ENCODE measurements around the gene UNC13D. TPM values are rescaled to one million over a fixed set of nuclear protein-coding genes. Genes with fewer than 3 reads are reported as not detected.
"Not testable (repeated sequence)": the region's sequence is repeated elsewhere in the genome, so short reads cannot be mapped to it uniquely, and the experiment has no call there.

UNC13D gene
- total and polyA plus RNA-seq, 7 experiments from 2014 or later = 44.5 to 201 (median 149) TPM

DNA sequence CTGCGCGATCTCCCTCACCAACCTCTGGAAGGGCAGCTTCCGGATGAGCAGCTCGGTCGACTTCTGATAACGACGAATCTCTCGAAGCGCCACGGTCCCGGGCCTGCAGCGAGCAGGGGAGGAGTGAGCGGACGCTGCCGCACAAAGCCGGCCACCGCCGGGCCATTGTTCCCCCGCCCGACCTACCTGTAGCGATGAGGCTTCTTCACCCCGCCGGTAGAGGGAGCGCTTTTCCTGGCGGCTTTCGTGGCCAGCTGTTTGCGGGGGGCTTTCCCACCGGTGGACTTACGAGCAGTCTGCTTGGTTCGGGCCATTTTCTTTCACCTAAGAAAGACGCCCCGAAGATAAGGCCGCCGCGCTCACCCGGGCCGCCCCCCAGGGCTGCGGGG is 65.3 kb downstream of the UNC13D start:
- Histone ChIP-seq H3K4me1 (ENCODE audit: control insufficient read depth in 2 of 2, insufficient read depth in 2 of 2, low read length in 2 of 2) (peaks cover 27 to 31% of the 10 kb centered on the region in 2 donors), H3K4me3 (ENCODE audit: low read length) (peak overlapping the region; percentile 85), H3K36me3 (ENCODE audit: control insufficient read depth in 2 of 3, insufficient read depth in 3 of 3, low read length in 3 of 3) (peaks cover 14 to 31% (median 23%) of the 10 kb centered on the region in 3 experiments), H3K27ac (ENCODE audit: low read depth, low read length) (peak overlapping the region; percentile 98), H3K9me3 (ENCODE audit: control insufficient read depth in 2 of 3, low read length in 3 of 3) (no peaks in the 10 kb centered on the region), H3K27me3 (ENCODE audit: control insufficient read depth in 2 of 2, insufficient read depth in 2 of 2, low read length in 2 of 2) (no peaks in the 10 kb centered on the region)
- intact Hi-C loops (cut with micrococcal nuclease) = loop anchor here (1.0 to 5.0 kb wide), 5 partner anchors 14 to 200 kb away; partner anchors contain the start of genes ACOX1 (in 1 of the 2), GALK1 (in 1 of the 2), TEN1 (in 1 of the 2) and UNC13D (in 1 of the 2)
- Mint-ChIP-seq H3K27ac (peak overlapping the region; percentile 57 to 95 (median 91)), H3K4me3 (peak overlapping the region; percentile 83 to 99 (median 96)), H3K27me3 (peaks cover 0 to 3% (median 0%) of the 10 kb centered on the region in 5 donors), H3K36me3 (peaks cover 13 to 35% (median 27%) of the 10 kb centered on the region in 5 donors), H3K4me1 (peaks cover 19 to 65% (median 53%) of the 10 kb centered on the region in 7 donors), H3K9me3 (peaks cover 0 to 15% (median 0%) of the 10 kb centered on the region in 11 donors)
- ChIA-PET CTCF (interaction anchor here (1.2 kb wide), 1 partner anchor 13 kb away, joined by 4 read pairs; no protein-coding TSS in a partner anchor), POLR2A (interaction anchor here (0.6 to 11.0 kb wide), 13 partner anchors 6 to 507 kb away, joined by 3 to 244 read pairs (median 9); partner anchors contain the start of genes GALK1, MIF4GD, TRIM65 and UNC13D)
- peak in 8 of 9 donors; percentile 38 to 72 (median 59) for DNase-seq
- ATAC-seq = no peak

DNA sequence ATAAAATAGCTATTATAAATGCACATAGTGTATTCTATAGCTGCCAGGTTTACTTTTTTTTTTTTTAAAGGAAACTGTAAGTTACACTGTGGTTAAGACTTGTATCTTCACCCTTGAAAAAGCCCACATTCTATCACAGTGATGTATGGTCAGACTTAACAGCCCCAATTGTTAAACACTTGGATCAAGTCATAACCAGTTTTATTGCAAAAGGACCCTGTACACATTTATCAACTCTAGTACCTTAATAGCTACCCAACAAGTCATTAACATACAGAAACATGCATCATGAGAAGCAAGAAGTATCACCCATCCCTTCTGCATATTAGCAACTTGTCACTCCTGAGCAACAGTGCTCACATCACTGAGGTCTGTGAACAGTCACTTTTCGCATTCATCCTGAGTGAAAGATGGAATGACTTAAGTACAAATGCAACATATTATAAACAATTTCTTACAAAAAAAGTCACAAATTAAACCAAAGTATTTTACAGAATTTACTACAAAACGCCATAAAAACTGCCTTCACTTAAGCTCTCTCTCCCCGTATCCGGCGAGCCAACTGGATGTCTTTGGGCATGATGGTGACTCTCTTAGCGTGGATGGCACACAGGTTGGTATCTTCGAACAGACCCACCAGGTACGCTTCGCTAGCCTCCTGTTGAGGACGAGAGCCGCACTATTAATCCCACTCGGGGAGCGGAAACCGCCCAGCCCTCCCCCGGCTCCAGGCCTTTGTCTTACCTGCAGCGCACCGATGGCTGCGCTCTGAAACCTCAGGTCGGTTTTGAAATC is 65.9 kb downstream of the UNC13D start:
- peaks cover 0 to 15% (median 0%) of the 10 kb centered on the region in 11 donors for H3K9me3 Mint-ChIP-seq
- intact Hi-C loops (cut with micrococcal nuclease) = loop anchor here in 1 of 2 donors (5.0 kb wide), 2 partner anchors 49 to 64 kb away; partner anchors contain the start of gene UNC13D
- POLR2A ChIA-PET = interaction anchor here (0.6 to 11.0 kb wide), 22 partner anchors 7 to 975 kb away, joined by 3 to 244 read pairs (median 4); partner anchors contain the start of genes GALK1, MIF4GD, TRIM65 and UNC13D

DNA sequence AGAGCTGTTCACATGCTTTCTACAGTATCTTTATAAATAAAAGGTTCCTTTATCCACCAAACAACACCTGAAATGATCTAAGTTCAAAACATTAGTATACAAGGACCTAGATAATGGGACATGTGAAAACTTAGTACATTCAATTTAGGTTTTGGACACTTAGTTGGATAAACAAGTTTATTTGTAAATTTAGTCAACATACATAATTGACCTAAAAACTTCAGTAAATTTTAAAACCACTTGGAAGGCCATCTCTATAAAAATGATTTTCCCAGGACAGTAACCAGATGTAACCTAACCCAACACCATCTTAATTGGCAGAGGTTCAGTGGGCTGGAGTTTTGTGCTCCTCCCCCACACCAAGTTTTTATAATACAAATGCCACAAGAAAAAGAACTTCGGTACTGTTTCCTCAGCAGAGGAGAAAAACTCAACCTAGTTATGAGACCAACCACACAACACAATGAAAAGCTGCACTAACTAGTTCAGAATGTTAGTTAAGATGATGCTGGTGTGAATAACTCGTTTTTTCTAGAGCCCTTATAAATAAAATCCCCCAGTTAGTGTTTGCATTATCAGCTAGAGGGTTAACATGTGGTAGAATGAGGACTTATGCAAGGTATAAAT is 66.8 kb downstream of the UNC13D start:
- ChIA-PET POLR2A (interaction anchor here (0.6 to 11.0 kb wide), 29 partner anchors 8 to 527 kb away, joined by 3 to 244 read pairs (median 4); partner anchors contain the start of genes GALK1, TRIM65, UNC13D and UNK), CTCF (interaction anchor here (0.8 to 1.5 kb wide), 7 partner anchors 9 to 78 kb away, joined by 3 to 11 read pairs (median 5); partner anchors contain the start of genes GALK1 and WBP2)
- peak in 2 of 9 donors; percentile 23 to 26 for DNase-seq
- peak overlapping the region; percentile 98 for H3K27ac ChIP-seq (ENCODE audit: low read depth, low read length)
- Mint-ChIP-seq H3K27ac (peak overlapping the region; percentile 57 to 95 (median 89)), H3K9me3 (peaks cover 0 to 15% (median 0%) of the 10 kb centered on the region in 11 donors), H3K4me1 (peaks cover 14 to 51% (median 40%) of the 10 kb centered on the region in 7 donors), H3K36me3 (peaks cover 13 to 35% (median 27%) of the 10 kb centered on the region in 5 donors), H3K4me3 (peak overlapping the region; percentile 83 to 99 (median 96)), H3K27me3 (peaks cover 0 to 3% (median 0%) of the 10 kb centered on the region in 5 donors)
- no peaks in the 10 kb centered on the region for H3K27me3 ChIP-seq (ENCODE audit: control insufficient read depth in 2 of 2, insufficient read depth in 2 of 2, low read length in 2 of 2)
- intact Hi-C loops (cut with micrococcal nuclease) = loop anchor here (2.0 to 5.0 kb wide), 3 partner anchors 25 to 65 kb away; partner anchors contain the start of gene UNC13D (in 1 of the 2)
- no peak for ATAC-seq
- peak overlapping the region; percentile 85 for H3K4me3 ChIP-seq (ENCODE audit: low read length)
- H3K36me3 ChIP-seq (ENCODE audit: control insufficient read depth in 2 of 3, insufficient read depth in 3 of 3, low read length in 3 of 3) = peaks cover 14 to 31% (median 23%) of the 10 kb centered on the region in 3 experiments
- no peaks in the 10 kb centered on the region for H3K9me3 ChIP-seq (ENCODE audit: control insufficient read depth in 2 of 3, low read length in 3 of 3)
- H3K4me1 ChIP-seq (ENCODE audit: control insufficient read depth in 2 of 2, insufficient read depth in 2 of 2, low read length in 2 of 2) = peaks cover 17% of the 10 kb centered on the region in 2 donors

More for the DNA sequence above, 65.9 kb downstream of the UNC13D start:
- peaks cover 21 to 25% of the 10 kb centered on the region in 2 donors for H3K4me1 ChIP-seq (ENCODE audit: control insufficient read depth in 2 of 2, insufficient read depth in 2 of 2, low read length in 2 of 2)
- CTCF ChIA-PET = interaction anchor here (0.8 to 1.5 kb wide), 4 partner anchors 10 to 25 kb away, joined by 4 to 8 read pairs (median 4); partner anchors contain the start of gene GALK1
- Mint-ChIP-seq H3K27ac (peak overlapping the region; percentile 57 to 95 (median 91)), H3K4me3 (peak overlapping the region; percentile 83 to 99 (median 96)), H3K4me1 (peaks cover 16 to 59% (median 47%) of the 10 kb centered on the region in 7 donors), H3K36me3 (peaks cover 13 to 35% (median 27%) of the 10 kb centered on the region in 5 donors)
- peak overlapping the region; percentile 85 for H3K4me3 ChIP-seq (ENCODE audit: low read length)
- H3K27me3 Mint-ChIP-seq; ATAC-seq; H3K9me3 ChIP-seq (ENCODE audit: control insufficient read depth in 2 of 3, low read length in 3 of 3); H3K27me3 ChIP-seq (ENCODE audit: control insufficient read depth in 2 of 2, insufficient read depth in 2 of 2, low read length in 2 of 2): not testable (repeated sequence)
- H3K36me3 ChIP-seq (ENCODE audit: control insufficient read depth in 2 of 3, insufficient read depth in 3 of 3, low read length in 3 of 3) = peaks cover 14 to 31% (median 23%) of the 10 kb centered on the region in 3 experiments
- peak overlapping the region; percentile 98 for H3K27ac ChIP-seq (ENCODE audit: low read depth, low read length)
- peak in 2 of 9 donors; percentile 34 to 36 for DNase-seq

Small RNAs within 50 kb of the gene (microRNA-seq; reads per million reads assigned to microRNA genes)
- not detected for gene MIR4738 (ENCODE audit: borderline microRNAs expressed)

Other genes with a start within 250 kb of the UNC13D start
- gene SMIM5, start 211.0 kb downstream of the UNC13D start, total RNA-seq = 1 to 10 TPM in 2 of 5 experiments, under 1 TPM in 3; 0.43 to 2.4 (median 0.84) TPM
- under 1 TPM; 0.06 to 0.22 TPM for gene SMIM5, start 211.0 kb downstream of the UNC13D start, polyA plus RNA-seq
- 10 to 100 TPM; 38.7 to 76.5 (median 49.2) TPM for gene RECQL5, start 177.2 kb downstream of the UNC13D start, total RNA-seq
- 10 to 100 TPM; 12.4 to 25.9 TPM for gene RECQL5, start 177.2 kb downstream of the UNC13D start, polyA plus RNA-seq
- 100 to 1,000 TPM in 4 of 5 experiments, 10 to 100 TPM in 1; 97.6 to 198 (median 116) TPM for gene SAP30BP, start 177.1 kb downstream of the UNC13D start, total RNA-seq
- gene SAP30BP, start 177.1 kb downstream of the UNC13D start, polyA plus RNA-seq = 10 to 100 TPM; 69.5 to 76.1 TPM
- 1 to 10 TPM in 3 of 5 experiments, under 1 TPM in 2; 0.49 to 1.8 (median 1.2) TPM for gene ITGB4, start 122.9 kb downstream of the UNC13D start, total RNA-seq
- gene ITGB4, start 122.9 kb downstream of the UNC13D start, polyA plus RNA-seq = under 1 TPM; 0.09 to 0.35 TPM
- 10 to 100 TPM in 4 of 5 experiments, 1 to 10 TPM in 1; 9.9 to 42.9 (median 22.1) TPM for gene GALK1, start 79.2 kb downstream of the UNC13D start, total RNA-seq
- 10 to 100 TPM; 12.8 to 18.9 TPM for gene GALK1, start 79.2 kb downstream of the UNC13D start, polyA plus RNA-seq
- 10 to 100 TPM; 32.0 to 49.8 (median 41.0) TPM for gene UNK, start 59.6 kb downstream of the UNC13D start, total RNA-seq
- 10 to 100 TPM; 21.5 to 22.1 TPM for gene UNK, start 59.6 kb downstream of the UNC13D start, polyA plus RNA-seq
- gene WBP2, start 10.9 kb upstream of the UNC13D start, total RNA-seq = 100 to 1,000 TPM in 3 of 5 experiments, 10 to 100 TPM in 2; 87.7 to 159 (median 112) TPM
- 10 to 100 TPM; 84.8 to 99.4 TPM for gene WBP2, start 10.9 kb upstream of the UNC13D start, polyA plus RNA-seq
- gene TRIM47, start 34.2 kb upstream of the UNC13D start, total RNA-seq = 10 to 100 TPM in 1 of 5 experiments, 1 to 10 TPM in 4; 2.5 to 25.6 (median 8.7) TPM
- gene TRIM47, start 34.2 kb upstream of the UNC13D start, polyA plus RNA-seq = 1 to 10 TPM; 6.3 to 7.7 TPM
- gene TRIM65, start 52.5 kb upstream of the UNC13D start, total RNA-seq = 10 to 100 TPM; 20.9 to 37.7 (median 29.6) TPM
- 10 to 100 TPM; 14.9 to 29.6 TPM for gene TRIM65, start 52.5 kb upstream of the UNC13D start, polyA plus RNA-seq
- gene MRPL38, start 60.5 kb upstream of the UNC13D start, total RNA-seq = 100 to 1,000 TPM in 4 of 5 experiments, 10 to 100 TPM in 1; 81.0 to 154 (median 128) TPM
- gene MRPL38, start 60.5 kb upstream of the UNC13D start, polyA plus RNA-seq = 10 to 100 TPM; 64.6 to 72.2 TPM
- gene FBF1, start 96.6 kb upstream of the UNC13D start, total RNA-seq = 10 to 100 TPM; 19.9 to 48.1 (median 29.0) TPM
- 1 to 10 TPM; 2.5 to 7.2 TPM for gene FBF1, start 96.6 kb upstream of the UNC13D start, polyA plus RNA-seq
- 10 to 100 TPM; 22.8 to 35.0 (median 33.5) TPM for gene ACOX1, start 134.8 kb upstream of the UNC13D start, total RNA-seq
- 10 to 100 TPM; 12.5 to 25.5 TPM for gene ACOX1, start 134.8 kb upstream of the UNC13D start, polyA plus RNA-seq
- gene TEN1, start 134.8 kb upstream of the UNC13D start, total RNA-seq = 10 to 100 TPM; 13.1 to 20.1 (median 13.8) TPM
- 10 to 100 TPM; 12.8 to 16.0 TPM for gene TEN1, start 134.8 kb upstream of the UNC13D start, polyA plus RNA-seq
- gene CDK3, start 156.5 kb upstream of the UNC13D start, total RNA-seq = 1 to 10 TPM; 6.9 to 9.9 (median 9.1) TPM
- gene CDK3, start 156.5 kb upstream of the UNC13D start, polyA plus RNA-seq = under 1 TPM; 0.28 to 0.55 TPM
- 1 to 10 TPM in 2 of 5 experiments, under 1 TPM in 3; 0.07 to 2.7 (median 0.39) TPM for gene EVPL, start 182.9 kb upstream of the UNC13D start, total RNA-seq
- gene EVPL, start 182.9 kb upstream of the UNC13D start, polyA plus RNA-seq = under 1 TPM in 1 of 2 donors, not detected in 1; 0.08 TPM
- gene SRP68, start 228.1 kb upstream of the UNC13D start, total RNA-seq = 100 to 1,000 TPM in 1 of 5 experiments, 10 to 100 TPM in 4; 70.8 to 105 (median 91.9) TPM
- gene SRP68, start 228.1 kb upstream of the UNC13D start, polyA plus RNA-seq = 10 to 100 TPM; 69.6 to 94.0 TPM
- gene GALR2, start 230.4 kb upstream of the UNC13D start, total RNA-seq = 1 to 10 TPM in 2 of 5 experiments, not detected in 3; 1.0 to 1.2 TPM
- under 1 TPM in 1 of 2 donors, not detected in 1; 0.13 TPM for gene GALR2, start 230.4 kb upstream of the UNC13D start, polyA plus RNA-seq
- gene ZACN, start 234.8 kb upstream of the UNC13D start, total RNA-seq = 1 to 10 TPM in 1 of 5 experiments, under 1 TPM in 3, not detected in 1; 0.24 to 1.1 (median 0.28) TPM
- 1 to 10 TPM; 2.3 to 4.6 TPM for gene ZACN, start 234.8 kb upstream of the UNC13D start, polyA plus RNA-seq

Data from naive thymus-derived CD4-positive, alpha-beta T cell (primary cell).